H1 (cell line): ENCODE data around the gene RFTN2. TPM values are rescaled to one million over a fixed set of nuclear protein-coding genes. Genes with fewer than 3 reads are reported as not detected.

Experiments used
- CTCF ChIA-PET: fragments of 300-600 bp; sonication (Branson Sonifier 250); formaldehyde crosslinking; loops from one replicate; lab custom pipeline; 2021; ENCODE audit not compliant: partially characterized antibody; lab: Charles Lee
- POLR2A ChIA-PET: fragments of 300-600 bp; sonication (Branson Sonifier 250); formaldehyde crosslinking; loops from one replicate; lab custom pipeline; 2021; ENCODE audit warnings: inconsistent platforms; ENCODE audit not compliant: partially characterized antibody; lab: Charles Lee
- DNase-seq, 2 experiments: peaks; one replicate each; pipeline versions ENCODE4 v3.0.0 to v3.0.0-alpha.2; 2010 to 2022; ENCODE audit warnings: low spot score in 2 of 2, low read depth in 1 of 2, mixed read lengths in 1 of 2
- FAIRE-seq: peaks from 2 replicates; lab custom pipeline; 2011; peaks lifted over from hg19 to GRCh38; lab: Jason Lieb, UNC
- H2AFZ ChIP-seq: 2 replicates; pipeline ENCODE4 v1.8.1; 2012; ENCODE audit warnings: low read length, inconsistent platforms
- H2AK5ac ChIP-seq: 2 replicates; pipeline ENCODE4 v1.6.1; 2013; ENCODE audit warnings: low read depth, low read length
- H2BK120ac ChIP-seq: replicated peaks from 2 replicates; pipeline ENCODE3; 2013; ENCODE audit warnings: low read depth, low read length, inconsistent platforms
- H2BK12ac ChIP-seq: 2 replicates; pipeline ENCODE4 v1.6.1; 2013; ENCODE audit warnings: low read depth, low read length
- H2BK15ac ChIP-seq: 2 replicates; pipeline ENCODE4 v1.6.1; 2013; ENCODE audit warnings: low read length
- H2BK20ac ChIP-seq: 2 replicates; pipeline ENCODE4 v1.6.1; 2013; ENCODE audit warnings: low read length
- H2BK5ac ChIP-seq: 2 replicates; pipeline ENCODE4 v1.6.1; 2013; ENCODE audit warnings: low read depth, low read length
- H3K14ac ChIP-seq: 2 replicates; pipeline ENCODE4 v1.6.1; 2013; ENCODE audit warnings: inconsistent platforms; ENCODE audit not compliant: insufficient read length
- H3K18ac ChIP-seq: 2 replicates; pipeline ENCODE4 v1.6.1; 2013; ENCODE audit warnings: low read length; ENCODE audit errors: extremely low read depth
- H3K23ac ChIP-seq: 2 replicates; pipeline ENCODE4 v1.6.1; 2013; ENCODE audit warnings: inconsistent platforms; ENCODE audit not compliant: insufficient read length
- H3K23me2 ChIP-seq: 2 replicates; pipeline ENCODE4 v1.6.1; 2013; ENCODE audit warnings: low read depth, low read length
- H3K27ac ChIP-seq: 2 replicates; pipeline ENCODE4 v1.6.1; 2011; ENCODE audit warnings: low read depth, low read length, inconsistent platforms
- H3K27me3 ChIP-seq, 4 experiments: replicated peaks in 1 of 4; 1 replicate in 1 of 4; 2 replicates in 3 of 4; pipeline versions ENCODE4 v1.6.1 to v1.8.1; 2011 to 2013; ENCODE audit warnings: low read length in 3 of 4, mild to moderate bottlenecking in 3 of 4, inconsistent platforms in 2 of 4, mixed read lengths in 2 of 4, moderate library complexity in 1 of 4; ENCODE audit not compliant: control insufficient read depth in 3 of 4, insufficient read depth in 3 of 4; ENCODE audit errors: extremely low read depth in 1 of 4
- H3K36me3 ChIP-seq, 4 experiments: 2 replicates each; pipeline versions ENCODE4 v1.6.1 to v1.8.1; 2011 to 2013; ENCODE audit warnings: mild to moderate bottlenecking in 4 of 4, low read length in 3 of 4, moderate library complexity in 2 of 4, control low read depth in 1 of 4, inconsistent platforms in 1 of 4; ENCODE audit not compliant: insufficient read depth in 4 of 4, control insufficient read depth in 2 of 4
- H3K4ac ChIP-seq: replicated peaks from 2 replicates; pipeline ENCODE3; 2013; ENCODE audit warnings: low read length, low read depth, mixed read lengths, inconsistent platforms; ENCODE audit not compliant: insufficient read length
- H3K4me1 ChIP-seq, 4 experiments: replicated peaks in 1 of 4; 1 replicate in 1 of 4; 2 replicates in 3 of 4; pipeline versions ENCODE4 v1.6.1 to v1.8.1; 2011 to 2013; ENCODE audit warnings: low read length in 3 of 4, inconsistent platforms in 2 of 4, mixed read lengths in 1 of 4; ENCODE audit not compliant: insufficient read depth in 4 of 4, control insufficient read depth in 3 of 4
- H3K4me2 ChIP-seq, 2 experiments: 2 replicates each; pipeline versions ENCODE4 v1.6.1 to v1.8.1; 2011 to 2013; ENCODE audit warnings: low read depth in 2 of 2, low read length in 2 of 2, control low read depth in 1 of 2, inconsistent platforms in 1 of 2, mild to moderate bottlenecking in 1 of 2; ENCODE audit not compliant: insufficient read depth in 1 of 2
- H3K4me3 ChIP-seq, 4 experiments: fragments of 200-600, 300-600 bp in 1 of 4; sonication (generic), shearing (Covaris generic), sonication (Bioruptor Twin) in 1 of 4; 2 replicates each; pipeline versions ENCODE4 v1.5.1 to v1.8.1; 2011 to 2016; ENCODE audit warnings: low read length in 4 of 4, low read depth in 3 of 4, control low read depth in 2 of 4, inconsistent platforms in 2 of 4, mild to moderate bottlenecking in 2 of 4, mixed read lengths in 1 of 4, moderate library complexity in 1 of 4; ENCODE audit not compliant: insufficient read depth in 2 of 4; ENCODE audit errors: extremely low read depth in 1 of 4
- H3K56ac ChIP-seq: replicated peaks from 2 replicates; pipeline ENCODE3; 2013; ENCODE audit warnings: low read depth, mild to moderate bottlenecking, mixed read lengths, low read length, inconsistent platforms; ENCODE audit not compliant: insufficient read length
- H3K79me1 ChIP-seq: 2 replicates; pipeline ENCODE4 v1.6.1; 2013; ENCODE audit warnings: low read depth, low read length, control low read depth
- H3K79me2 ChIP-seq, 2 experiments: 2 replicates each; pipeline versions ENCODE4 v1.6.1 to v1.8.1; 2012 to 2013; ENCODE audit warnings: low read length in 2 of 2, mild to moderate bottlenecking in 2 of 2, inconsistent platforms in 1 of 2; ENCODE audit not compliant: insufficient read depth in 2 of 2, control insufficient read depth in 1 of 2
- H3K9ac ChIP-seq, 4 experiments: replicated peaks in 1 of 4; 1 replicate in 1 of 4; 2 replicates in 3 of 4; pipeline versions ENCODE4 v1.6.1 to v1.8.1; 2011 to 2013; ENCODE audit warnings: low read depth in 3 of 4, low read length in 3 of 4, control low read depth in 2 of 4, mild to moderate bottlenecking in 2 of 4, moderate library complexity in 2 of 4, inconsistent platforms in 1 of 4; ENCODE audit errors: extremely low read depth in 1 of 4
- H3K9me3 ChIP-seq, 2 experiments: 2 replicates each; pipeline versions ENCODE4 v1.6.1 to v1.8.1; 2012 to 2013; ENCODE audit warnings: mild to moderate bottlenecking in 2 of 2, moderate library complexity in 2 of 2, control low read depth in 1 of 2, inconsistent platforms in 1 of 2, low read depth in 1 of 2, low read length in 1 of 2, mixed read lengths in 1 of 2; ENCODE audit not compliant: insufficient read depth in 2 of 2
- H4K20me1 ChIP-seq, 2 experiments: replicated peaks in 1 of 2; 2 replicates each; pipeline versions ENCODE3 to v1.8.1; 2011 to 2013; ENCODE audit warnings: inconsistent platforms in 2 of 2, low read length in 2 of 2, mild to moderate bottlenecking in 1 of 2; ENCODE audit not compliant: insufficient read depth in 2 of 2, control insufficient read depth in 1 of 2
- H4K5ac ChIP-seq: 2 replicates; pipeline ENCODE4 v1.6.1; 2013; ENCODE audit warnings: low read length, low read depth, mixed read lengths, inconsistent platforms; ENCODE audit not compliant: insufficient read length
- H4K8ac ChIP-seq: 2 replicates; pipeline ENCODE4 v1.8.0; 2013; ENCODE audit warnings: mild to moderate bottlenecking, moderate library complexity, low read length, inconsistent platforms; ENCODE audit not compliant: insufficient read depth; ENCODE audit errors: extremely low read depth
- H4K91ac ChIP-seq: replicated peaks from 2 replicates; pipeline ENCODE3; 2013; ENCODE audit warnings: low read length, mixed read lengths, inconsistent platforms; ENCODE audit not compliant: insufficient read length
- CHD2 ChIP-seq: IDR thresholded peaks from 2 replicates; pipeline ENCODE4 v1.6.1; 2012; ENCODE audit warnings: low read length, improper control_type of control experiment
- SP4 ChIP-seq: IDR thresholded peaks from 2 replicates; pipeline ENCODE4 v1.6.1; 2012; ENCODE audit warnings: low read length, inconsistent platforms
- WGBS, 2 experiments: shearing (Covaris generic) in 1 of 2; methylation state at CpG; one replicate each; pipeline versions ENCODE4 v1.1.6 to v1.1.7; 2013 to 2015; ENCODE audit warnings: low lambda C conversion rate in 2 of 2, mixed read lengths in 2 of 2, inconsistent platforms in 1 of 2, low coverage in 1 of 2, missing lambda C conversion rate in 1 of 2; ENCODE audit not compliant: insufficient replicate concordance in 2 of 2, insufficient coverage in 1 of 2, insufficient read length in 1 of 2; ENCODE audit errors: extremely low coverage in 1 of 2, missing lambda C conversion rate in 1 of 2; 5-methylcytosine and 5-hydroxymethylcytosine counted together
- polyA plus RNA-seq, 7 experiments: library from polyadenylated mRNA; depleted of rRNA in 3 of 7; stranded (reverse) in 5 of 7; unstranded in 2 of 7; fragments of >200 nt in 5 of 7; fragments of 200-250 nt in 2 of 7; gene quantifications; 1 replicate in 5 of 7; 2 replicates in 1 of 7; 4 replicates in 1 of 7; pipeline versions ENCODE4 v1.2.1 to v1.2.3, GENCODE V29; 2011 to 2013; ENCODE audit warnings: missing spikeins in 2 of 7, mixed read lengths in 2 of 7
- total RNA-seq: library from RNA; stranded (reverse); fragmentation: NEBNext Ultra II Directional; extraction: Animal tissue kit (Norgen Biotek cat#: 25700); gene quantifications from 2 replicates; pipeline ENCODE4 v1.2.1, GENCODE V29; 2021

RFTN2 gene
- total and polyA plus RNA-seq, 2 of the 8 experiments (the other 6 are each of a cell fraction or from before 2014, with no cell fraction given), result 2.3 to 2.4 TPM

DNA sequence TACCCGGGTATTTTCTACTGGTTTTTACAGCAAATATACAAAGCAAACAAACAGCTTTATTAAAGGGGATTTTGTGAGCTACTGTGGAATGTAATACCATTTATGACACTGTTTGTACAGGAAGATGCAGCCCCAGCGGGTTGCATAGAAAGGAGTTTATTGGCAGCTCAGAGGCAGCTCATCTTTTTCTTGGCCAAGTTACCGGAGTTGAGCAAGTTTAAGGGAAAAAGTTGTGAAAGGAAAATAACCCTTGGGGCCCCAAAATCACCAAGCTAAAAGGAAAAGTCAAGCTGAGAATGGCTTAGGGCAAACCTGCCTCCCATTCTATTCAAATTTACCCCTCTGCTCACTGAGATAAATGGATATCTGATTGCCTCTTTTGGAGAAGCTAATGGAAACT, 98.8 kb downstream of the RFTN2 start:
- no peak overlapping the region for H3K27ac ChIP-seq
- H3K4me2 ChIP-seq, result no peak overlapping the region
- H3K79me1 ChIP-seq, result no peaks in the 10 kb centered on the region

More for the DNA sequence above, 98.8 kb downstream of the RFTN2 start:
- no peak overlapping the region for H4K91ac ChIP-seq
- no peak overlapping the region for H3K56ac ChIP-seq
- H4K8ac ChIP-seq, result no peak overlapping the region
- H3K18ac ChIP-seq, result peak overlapping the region; percentile 71; the same call in 1 of the 2 replicates
- H3K23ac ChIP-seq, result no peak overlapping the region
- no peak overlapping the region for H2BK15ac ChIP-seq
- ChIA-PET CTCF (interaction anchor here (0.7 to 1.8 kb wide), 3 partner anchors 9 to 131 kb away, joined by 3 to 4 read pairs (median 3); no protein-coding TSS in a partner anchor), POLR2A (interaction anchor here (0.9 to 3.5 kb wide), 7 partner anchors 8 to 76 kb away, joined by 3 to 23 read pairs (median 4); partner anchors contain the start of genes HSPD1, HSPE1 and MOB4)
- no peak overlapping the region for H3K4ac ChIP-seq
- FAIRE-seq (no peak), DNase-seq (no peak)
- H2AK5ac ChIP-seq, result no peak overlapping the region
- H3K23me2 ChIP-seq, result no peaks in the 10 kb centered on the region; the same call in 1 of the 2 replicates
- peaks cover 0 to 3% of the 10 kb centered on the region in 2 experiments; a peak in 1 of 4 replicates for H3K79me2 ChIP-seq
- H2BK5ac ChIP-seq, result 0 out of 2 replicates have a peak overlapping the region, but pooled peaks have one; percentile 94
- peaks cover 0 to 17% (median 5%) of the 10 kb centered on the region in 4 experiments; a peak in 4 of 7 replicates for H3K4me1 ChIP-seq
- H2BK120ac ChIP-seq, result no peak overlapping the region
- H4K5ac ChIP-seq, result no peak overlapping the region
- peaks cover 27 to 37% of the 10 kb centered on the region in 2 experiments for H3K9me3 ChIP-seq
- no peaks in the 10 kb centered on the region for H4K20me1 ChIP-seq
- H3K14ac ChIP-seq, result no peak overlapping the region
- WGBS, 2 experiments, result 85% methylated on average over 3 of the region's 3 CpGs; no CpG with 5 or more reads in 1 of the 2 experiments
- no peak overlapping the region for H3K4me3 ChIP-seq
- peaks cover 0 to 29% (median 3%) of the 10 kb centered on the region in 4 experiments; a peak in 4 of 8 replicates for H3K36me3 ChIP-seq
- H3K9ac ChIP-seq, result no peak overlapping the region
- H2AFZ ChIP-seq, result no peak overlapping the region
- H2BK12ac ChIP-seq, result no peak overlapping the region
- no peak for TF ChIP-seq CHD2
- no peak for TF ChIP-seq SP4
- TF ChIP-seq, all 59 proteins: peak for 0
- Histone ChIP-seq H3K27me3 (no peaks in the 10 kb centered on the region; a peak in 1 of 7 replicates), H2BK20ac (peak overlapping the region; percentile 5; the same call in 1 of the 2 replicates)
